C4-2B (cell line): Measurements from ENCODE around the gene USP38.

Experiments
- ZFX ChIP-seq: fragments of 450-650 bp; IDR thresholded peaks from 2 replicates; pipeline ENCODE4 v1.6.1; 2017
- TF ChIP-seq, protein P1 (sequence below): fragments of 450-650 bp; conservative IDR thresholded peaks from 2 replicates; pipeline ENCODE4 v1.5.1; 2017; ENCODE audit warnings: mild to moderate bottlenecking

DNA sequence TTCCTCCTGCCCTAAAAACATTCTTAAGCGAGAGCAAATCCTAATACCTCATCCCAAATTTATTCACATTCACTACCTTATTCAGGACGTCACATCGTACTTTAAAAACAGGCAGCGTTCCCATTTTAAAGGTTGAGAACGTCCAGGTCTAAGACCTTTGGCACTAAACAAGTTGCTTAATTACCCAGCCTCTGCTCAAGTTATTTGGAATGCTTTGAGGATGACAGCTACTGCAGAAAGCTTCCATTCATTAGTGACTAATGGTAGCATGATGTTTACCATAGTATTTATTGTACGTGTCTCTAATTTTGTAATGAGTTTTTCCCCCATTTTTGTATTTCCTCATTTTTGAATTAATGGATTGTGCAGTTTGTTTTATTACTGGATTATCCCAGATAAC, 1.5 kb downstream of the USP38 start:
- TF ChIP-seq, protein P1, sequence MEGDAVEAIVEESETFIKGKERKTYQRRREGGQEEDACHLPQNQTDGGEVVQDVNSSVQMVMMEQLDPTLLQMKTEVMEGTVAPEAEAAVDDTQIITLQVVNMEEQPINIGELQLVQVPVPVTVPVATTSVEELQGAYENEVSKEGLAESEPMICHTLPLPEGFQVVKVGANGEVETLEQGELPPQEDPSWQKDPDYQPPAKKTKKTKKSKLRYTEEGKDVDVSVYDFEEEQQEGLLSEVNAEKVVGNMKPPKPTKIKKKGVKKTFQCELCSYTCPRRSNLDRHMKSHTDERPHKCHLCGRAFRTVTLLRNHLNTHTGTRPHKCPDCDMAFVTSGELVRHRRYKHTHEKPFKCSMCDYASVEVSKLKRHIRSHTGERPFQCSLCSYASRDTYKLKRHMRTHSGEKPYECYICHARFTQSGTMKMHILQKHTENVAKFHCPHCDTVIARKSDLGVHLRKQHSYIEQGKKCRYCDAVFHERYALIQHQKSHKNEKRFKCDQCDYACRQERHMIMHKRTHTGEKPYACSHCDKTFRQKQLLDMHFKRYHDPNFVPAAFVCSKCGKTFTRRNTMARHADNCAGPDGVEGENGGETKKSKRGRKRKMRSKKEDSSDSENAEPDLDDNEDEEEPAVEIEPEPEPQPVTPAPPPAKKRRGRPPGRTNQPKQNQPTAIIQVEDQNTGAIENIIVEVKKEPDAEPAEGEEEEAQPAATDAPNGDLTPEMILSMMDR, result no peak
- no peak for TF ChIP-seq ZFX
